WERI-Rb-1 (cell line): ENCODE data around the gene MEN1.
"Not testable (repeated sequence)": the region's sequence is repeated elsewhere in the genome, so short reads cannot be mapped to it uniquely, and the experiment has no call there.

Experiments used
- DNase-seq: peaks from one replicate; pipeline ENCODE4 v3.0.0-alpha.2; 2020
- H3K27ac ChIP-seq: fragments of 250-450 bp; sonication (Bioruptor Pico); 2 replicates; pipeline ENCODE4 v1.5.1; 2020; ENCODE audit warnings: mild to moderate bottlenecking, moderate library complexity
- H3K27me3 ChIP-seq: fragments of 250-450 bp; sonication (Bioruptor Pico); 2 replicates; pipeline ENCODE4 v1.5.1; 2021; ENCODE audit warnings: mild to moderate bottlenecking, low read depth, moderate library complexity; ENCODE audit not compliant: insufficient read depth, severe bottlenecking
- H3K36me3 ChIP-seq: fragments of 250-450 bp; sonication (Bioruptor Pico); 2 replicates; pipeline ENCODE4 v1.5.1; 2020; ENCODE audit warnings: mild to moderate bottlenecking, moderate library complexity
- H3K4me3 ChIP-seq: 2 replicates; pipeline ENCODE4 v1.5.1; 2011; ENCODE audit warnings: low read depth, mild to moderate bottlenecking, control low read depth, low read length
- H3K9me3 ChIP-seq: fragments of 250-450 bp; sonication (Bioruptor Pico); 2 replicates; pipeline ENCODE4 v1.5.1; 2021; ENCODE audit warnings: mild to moderate bottlenecking, moderate library complexity; ENCODE audit not compliant: severe bottlenecking
- TF ChIP-seq, protein P1 (sequence below): IDR thresholded peaks from 2 replicates; pipeline ENCODE4 v1.5.1; 2011; ENCODE audit warnings: low read depth, mild to moderate bottlenecking, control low read depth, inconsistent platforms, low read length

MEN1 gene

DNA sequence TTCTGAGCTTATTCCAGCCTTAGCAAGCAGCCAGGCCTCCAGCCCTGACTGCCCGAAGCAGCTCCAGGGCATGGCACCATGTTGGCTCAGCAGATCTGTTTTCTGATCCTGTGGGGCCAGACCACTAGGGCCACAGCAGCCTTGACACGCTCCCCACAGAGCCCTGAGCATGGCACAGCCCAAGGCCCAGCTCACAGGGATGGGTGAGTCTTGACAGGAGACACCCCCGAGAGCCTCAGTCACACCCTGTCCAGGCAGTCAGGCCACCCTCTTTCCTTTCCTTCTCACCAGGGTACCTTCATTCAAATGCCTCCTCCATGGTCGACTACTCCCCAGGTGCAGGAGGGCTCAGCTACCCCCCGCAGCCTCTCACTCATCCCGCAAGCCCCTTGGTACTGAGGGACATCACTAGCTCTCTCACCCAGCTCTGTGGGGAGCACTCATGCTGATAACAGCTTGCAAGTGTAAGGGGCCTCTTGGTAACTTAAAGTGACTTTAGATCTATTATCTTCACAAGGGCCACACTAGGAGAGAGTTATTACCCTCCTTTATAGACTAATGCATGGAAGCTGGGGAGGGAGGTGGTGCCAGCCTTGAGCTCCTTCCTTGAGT lies 38.0 kb upstream of the MEN1 start:
- H3K9me3 ChIP-seq, result no peaks in the 10 kb centered on the region
- TF ChIP-seq, protein P1, sequence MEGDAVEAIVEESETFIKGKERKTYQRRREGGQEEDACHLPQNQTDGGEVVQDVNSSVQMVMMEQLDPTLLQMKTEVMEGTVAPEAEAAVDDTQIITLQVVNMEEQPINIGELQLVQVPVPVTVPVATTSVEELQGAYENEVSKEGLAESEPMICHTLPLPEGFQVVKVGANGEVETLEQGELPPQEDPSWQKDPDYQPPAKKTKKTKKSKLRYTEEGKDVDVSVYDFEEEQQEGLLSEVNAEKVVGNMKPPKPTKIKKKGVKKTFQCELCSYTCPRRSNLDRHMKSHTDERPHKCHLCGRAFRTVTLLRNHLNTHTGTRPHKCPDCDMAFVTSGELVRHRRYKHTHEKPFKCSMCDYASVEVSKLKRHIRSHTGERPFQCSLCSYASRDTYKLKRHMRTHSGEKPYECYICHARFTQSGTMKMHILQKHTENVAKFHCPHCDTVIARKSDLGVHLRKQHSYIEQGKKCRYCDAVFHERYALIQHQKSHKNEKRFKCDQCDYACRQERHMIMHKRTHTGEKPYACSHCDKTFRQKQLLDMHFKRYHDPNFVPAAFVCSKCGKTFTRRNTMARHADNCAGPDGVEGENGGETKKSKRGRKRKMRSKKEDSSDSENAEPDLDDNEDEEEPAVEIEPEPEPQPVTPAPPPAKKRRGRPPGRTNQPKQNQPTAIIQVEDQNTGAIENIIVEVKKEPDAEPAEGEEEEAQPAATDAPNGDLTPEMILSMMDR, result no peak

DNA sequence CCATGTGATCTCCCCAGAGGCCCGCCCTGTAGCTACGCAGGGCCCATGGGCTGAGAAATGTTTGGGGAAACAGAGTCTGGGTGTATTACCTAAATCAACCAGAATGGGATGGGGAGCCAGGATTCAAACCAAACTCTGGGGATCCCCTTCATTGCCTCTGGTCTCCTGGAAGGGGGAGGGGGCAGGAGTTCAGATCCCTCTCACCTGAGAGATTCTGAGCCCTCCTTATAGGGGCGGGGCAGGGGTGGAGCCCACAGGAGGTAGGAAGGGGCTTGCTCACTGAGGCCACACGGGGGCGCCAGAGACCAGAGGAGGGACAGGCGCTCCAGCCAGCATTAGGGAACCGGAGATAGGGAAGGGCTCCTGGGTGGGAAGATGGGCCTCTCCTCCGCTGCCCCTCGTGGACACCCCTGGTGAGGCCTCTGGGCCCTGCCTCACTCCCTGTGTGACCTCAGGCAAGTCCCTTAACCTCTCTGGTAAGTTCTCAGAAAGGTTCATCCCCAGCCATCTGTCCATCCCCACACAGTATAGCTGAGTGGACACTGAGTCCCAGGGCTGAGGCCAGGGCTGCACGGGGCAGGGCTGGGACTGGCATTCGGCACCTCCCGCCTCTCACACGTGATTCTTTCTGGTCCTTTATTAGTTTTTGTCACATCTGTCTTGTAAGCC lies 36.8 kb upstream of the MEN1 start:
- H3K27me3 ChIP-seq, result no peaks in the 10 kb centered on the region
- peak; percentile 96 for DNase-seq
- no peak overlapping the region for H3K27ac ChIP-seq
- no peak overlapping the region for H3K4me3 ChIP-seq
- no peaks in the 10 kb centered on the region for H3K36me3 ChIP-seq
- no peaks in the 10 kb centered on the region for H3K9me3 ChIP-seq
- TF ChIP-seq, protein P1, result peak; percentile 93

More for the DNA sequence above, 38.0 kb upstream of the MEN1 start:
- Histone ChIP-seq H3K27ac (no peak overlapping the region; the same call in 1 of the 2 replicates), H3K4me3 (no peak overlapping the region), H3K27me3 (no peaks in the 10 kb centered on the region), H3K36me3 (no peaks in the 10 kb centered on the region)
- DNase-seq, result no peak

DNA sequence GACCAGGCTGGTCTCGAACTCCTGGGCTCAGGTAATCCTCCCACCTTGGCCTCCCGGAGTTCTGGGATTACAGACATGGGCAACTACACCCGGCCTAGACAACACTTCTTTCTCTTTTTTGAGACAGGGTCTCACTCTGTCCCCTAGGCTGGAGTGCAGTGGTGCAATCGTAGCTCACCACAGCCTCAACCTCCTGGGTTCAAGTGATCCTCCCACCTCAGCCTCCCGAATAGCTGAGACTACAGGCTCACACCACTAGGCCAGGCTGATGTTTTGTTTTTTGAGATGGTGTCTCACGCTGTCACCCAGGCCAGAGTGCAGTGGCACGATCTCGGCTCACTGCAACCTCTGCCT lies 35.4 kb upstream of the MEN1 start:
- not testable (repeated sequence) for H3K27ac ChIP-seq, H3K4me3 ChIP-seq, H3K27me3 ChIP-seq, H3K9me3 ChIP-seq, H3K36me3 ChIP-seq, DNase-seq

DNA sequence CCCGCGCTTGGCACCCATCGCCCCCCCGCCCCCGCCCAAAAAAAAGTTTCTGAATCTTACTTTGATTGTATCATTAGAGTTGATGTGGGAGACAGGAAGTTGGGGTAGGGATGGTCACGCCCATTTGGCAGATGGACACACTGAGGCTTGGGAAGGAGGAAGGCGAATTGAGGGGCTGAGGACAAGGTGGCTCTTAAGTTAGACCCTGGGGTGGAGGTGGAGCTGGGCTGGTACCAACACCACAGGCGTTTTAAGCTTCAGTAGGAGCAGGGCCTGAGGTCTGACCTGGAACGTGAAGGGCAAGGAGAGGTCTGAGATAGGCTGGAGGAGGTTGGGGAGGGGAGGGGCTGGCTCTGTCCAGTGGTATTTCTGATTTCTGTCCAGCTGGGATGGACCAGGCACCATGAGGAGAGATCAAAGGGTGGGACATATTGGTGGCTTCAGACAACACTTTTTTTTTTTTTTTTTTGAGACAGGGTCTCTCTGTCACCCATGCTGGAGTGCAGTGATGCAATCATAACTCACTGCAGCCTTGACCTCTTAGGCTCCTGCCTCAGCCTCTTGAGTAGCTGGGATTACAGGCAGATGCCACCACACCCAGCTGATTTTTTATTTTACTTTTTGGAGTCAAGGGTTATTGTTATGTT lies 34.9 kb upstream of the MEN1 start:
- H3K4me3 ChIP-seq, result peak overlapping the region; percentile 69
- DNase-seq, result no peak
- TF ChIP-seq, protein P1, result no peak
- no peaks in the 10 kb centered on the region for H3K27me3 ChIP-seq
- no peaks in the 10 kb centered on the region for H3K9me3 ChIP-seq
- peak overlapping the region; percentile 78 for H3K27ac ChIP-seq
- H3K36me3 ChIP-seq, result no peaks in the 10 kb centered on the region; the same call in 1 of the 2 replicates

DNA sequence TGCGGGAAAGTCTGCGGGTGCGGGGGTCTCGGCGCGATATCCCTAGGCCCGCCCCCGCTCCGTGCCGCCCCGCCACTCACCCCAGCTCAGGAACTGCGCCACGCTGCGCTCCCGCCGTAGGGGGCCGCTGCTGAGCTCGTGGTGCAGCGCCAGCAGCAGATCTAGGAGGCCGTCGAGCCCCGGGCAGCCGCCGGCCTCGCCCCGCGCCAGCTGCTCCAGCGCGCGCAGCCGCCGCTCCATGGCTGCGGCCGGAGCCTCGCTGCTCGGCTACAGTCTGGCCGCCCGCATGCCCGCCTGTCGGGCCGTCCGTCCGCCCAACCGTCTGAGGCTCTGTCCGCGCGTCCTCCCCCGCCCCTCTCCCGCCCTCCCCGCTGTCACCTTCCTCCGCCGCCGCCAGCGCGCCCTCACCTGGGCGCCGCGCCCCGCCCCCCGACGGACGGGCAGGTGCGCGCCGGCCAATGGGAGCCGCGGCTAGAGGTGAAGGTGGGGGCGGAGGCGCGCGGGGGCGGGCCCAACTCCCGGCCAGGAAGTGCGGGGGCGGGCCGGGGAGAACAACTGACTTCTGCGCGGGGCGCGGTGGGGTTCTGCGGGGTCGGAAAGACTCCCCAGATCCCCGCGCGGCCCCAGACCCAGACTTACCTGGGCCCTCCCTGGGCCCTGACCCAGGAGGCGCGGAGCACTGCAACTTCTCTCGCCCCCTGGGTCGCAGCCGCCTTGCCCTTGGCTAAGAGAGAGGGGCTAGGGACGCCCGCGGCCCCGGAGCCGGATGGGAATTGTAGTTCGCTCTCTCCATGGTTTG lies 34.2 kb upstream of the MEN1 start, which contains the start of gene CDC42BPG:
CDC42BPG (minus strand) TSS at position 324 of the 799 bp plus-strand sequence; CDS start at position 240, 84 bp downstream.
- Histone ChIP-seq H3K36me3 (peaks cover 4% of the 10 kb centered on the region), H3K4me3 (peak within 1 kb of the TSS; percentile 69), H3K9me3 (no peaks in the 10 kb centered on the region), H3K27me3 (no peaks in the 10 kb centered on the region), H3K27ac (peak within 1 kb of the TSS; percentile 78)
- TF ChIP-seq, protein P1, result peak; percentile 76
- DNase-seq, result peak; percentile 81
